ENCODE data around the gene ADAM12.

- TF ChIP-seq EP300 (IDR thresholded peaks at IDR 0.05; ENCODE audit: borderline replicate concordance in 1 of 2, low read depth in 1 of 2, low read length in 1 of 2) (no peak), RFX5 (IDR thresholded peaks at IDR 0.05; ENCODE audit: low read length) (no peak), CTCF (IDR thresholded peaks at IDR 0.05) (no peak), POLR2AphosphoS5 (IDR thresholded peaks at IDR 0.05; ENCODE audit: low read depth, low read length) (no peak), SIN3A (IDR thresholded peaks at IDR 0.05; ENCODE audit: borderline replicate concordance, low read depth, low read length) (no peak), REST (IDR thresholded peaks at IDR 0.05; ENCODE audit: low read depth, low read length) (no peak), FOXM1 (IDR thresholded peaks at IDR 0.05; ENCODE audit: low read depth) (no peak), TAF1 (IDR thresholded peaks at IDR 0.05; ENCODE audit: borderline replicate concordance, low read depth, low read length) (no peak), CHD2 (IDR thresholded peaks at IDR 0.05; ENCODE audit: low read length, partially characterized antibody) (no peak), RCOR1 (IDR thresholded peaks at IDR 0.05; ENCODE audit: low read length) (no peak), JUND (IDR thresholded peaks at IDR 0.05) (no peak), EZH2phosphoT487 (IDR thresholded peaks at IDR 0.05; ENCODE audit: borderline replicate concordance, low read depth) (no peak), RAD21 (IDR thresholded peaks at IDR 0.05; ENCODE audit: low read length) (no peak), NRF1 (IDR thresholded peaks at IDR 0.05; ENCODE audit: low read depth, low read length) (no peak)
Measured at GRCh38 chr10:125995726-125996304, 392.5 kb downstream of the ADAM12 start.

Data from SK-N-SH (cell line).